RWPE1 (cell line): ENCODE measurements around the gene ZSWIM3.

Experiments used
- CTCF ChIA-PET: fragments of 350-600 bp; sonication (Branson Sonifier 250); formaldehyde crosslinking; extraction: SDS; loops from one replicate; lab custom pipeline; 2021; lab: Yijun Ruan, JAX
- POLR2A ChIA-PET: fragments of 400-600 bp; formaldehyde crosslinking; extraction: SDS; loops from one replicate; lab custom pipeline; 2020; ENCODE audit warnings: antibody characterized with exemption; ENCODE audit not compliant: low non-redundant PET; lab: Yijun Ruan, JAX
- DNase-seq: peaks from one replicate; pipeline ENCODE4 v3.0.0; 2012; ENCODE audit warnings: low spot score
- H3K27ac ChIP-seq: fragments of 450-650 bp; 2 replicates; pipeline ENCODE4 v1.5.1; 2017
- TF ChIP-seq, protein P1 (sequence below): fragments of 450-650 bp; conservative IDR thresholded peaks from 2 replicates; pipeline ENCODE4 v1.5.1; 2017; ENCODE audit warnings: low read depth, mild to moderate bottlenecking

Gene ZSWIM3

DNA sequence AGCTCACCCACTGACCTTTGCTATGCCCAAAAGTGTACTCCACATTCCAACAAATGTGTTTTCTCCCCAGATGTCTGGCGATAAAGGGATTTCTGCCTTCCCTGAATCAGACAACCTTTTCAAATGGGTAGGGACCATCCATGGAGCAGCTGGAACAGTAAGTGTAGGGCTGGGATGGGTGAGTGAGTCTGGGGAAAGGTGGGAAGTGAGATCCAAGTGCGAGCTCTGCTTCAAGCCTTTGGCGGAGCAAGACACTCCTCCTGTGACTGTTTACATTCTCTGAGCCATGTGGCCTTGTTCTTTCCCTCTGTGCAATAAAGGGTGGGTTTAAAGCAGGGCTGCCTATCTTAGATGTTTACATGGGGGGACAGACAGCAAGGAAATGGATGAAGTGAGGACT is 43.1 kb upstream of the ZSWIM3 start:
- ChIA-PET CTCF (interaction anchor here (0.7 kb wide), 1 partner anchor 743 kb away, joined by 4 read pairs; no protein-coding TSS in a partner anchor), POLR2A (interaction anchor here (0.8 kb wide), 1 partner anchor 15 kb away, joined by 3 read pairs; no protein-coding TSS in a partner anchor)
- no peak for DNase-seq
- TF ChIP-seq, protein P1, sequence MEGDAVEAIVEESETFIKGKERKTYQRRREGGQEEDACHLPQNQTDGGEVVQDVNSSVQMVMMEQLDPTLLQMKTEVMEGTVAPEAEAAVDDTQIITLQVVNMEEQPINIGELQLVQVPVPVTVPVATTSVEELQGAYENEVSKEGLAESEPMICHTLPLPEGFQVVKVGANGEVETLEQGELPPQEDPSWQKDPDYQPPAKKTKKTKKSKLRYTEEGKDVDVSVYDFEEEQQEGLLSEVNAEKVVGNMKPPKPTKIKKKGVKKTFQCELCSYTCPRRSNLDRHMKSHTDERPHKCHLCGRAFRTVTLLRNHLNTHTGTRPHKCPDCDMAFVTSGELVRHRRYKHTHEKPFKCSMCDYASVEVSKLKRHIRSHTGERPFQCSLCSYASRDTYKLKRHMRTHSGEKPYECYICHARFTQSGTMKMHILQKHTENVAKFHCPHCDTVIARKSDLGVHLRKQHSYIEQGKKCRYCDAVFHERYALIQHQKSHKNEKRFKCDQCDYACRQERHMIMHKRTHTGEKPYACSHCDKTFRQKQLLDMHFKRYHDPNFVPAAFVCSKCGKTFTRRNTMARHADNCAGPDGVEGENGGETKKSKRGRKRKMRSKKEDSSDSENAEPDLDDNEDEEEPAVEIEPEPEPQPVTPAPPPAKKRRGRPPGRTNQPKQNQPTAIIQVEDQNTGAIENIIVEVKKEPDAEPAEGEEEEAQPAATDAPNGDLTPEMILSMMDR = no peak
- peak overlapping the region; percentile 60 for H3K27ac ChIP-seq

DNA sequence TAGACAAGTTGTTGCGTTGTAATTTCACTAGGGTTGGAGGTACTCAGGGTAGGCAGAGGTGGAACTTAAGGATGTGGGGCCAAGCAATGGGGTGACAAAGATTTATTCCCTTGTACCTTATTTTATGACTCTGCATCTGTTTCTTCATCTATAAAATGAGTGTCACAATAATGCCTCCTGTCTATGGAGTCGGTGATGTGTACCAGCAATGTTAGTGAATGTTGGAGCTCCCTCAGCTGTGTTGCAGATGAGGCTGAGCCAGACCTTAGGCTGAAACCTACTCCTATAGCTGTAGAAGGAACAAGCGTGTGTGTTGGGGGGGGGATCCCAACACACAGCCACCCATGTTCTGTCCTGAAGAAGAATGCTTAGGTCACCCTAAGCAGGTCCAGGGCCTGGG is 40.5 kb upstream of the ZSWIM3 start:
- CTCF ChIA-PET = interaction anchor here (0.5 to 0.6 kb wide), 2 partner anchors 12 to 141 kb away, joined by 3 read pairs; no protein-coding TSS in a partner anchor
- TF ChIP-seq, protein P1 = no peak
- no peak for DNase-seq
- H3K27ac ChIP-seq = peak overlapping the region; percentile 67
- POLR2A ChIA-PET = no interaction called here

DNA sequence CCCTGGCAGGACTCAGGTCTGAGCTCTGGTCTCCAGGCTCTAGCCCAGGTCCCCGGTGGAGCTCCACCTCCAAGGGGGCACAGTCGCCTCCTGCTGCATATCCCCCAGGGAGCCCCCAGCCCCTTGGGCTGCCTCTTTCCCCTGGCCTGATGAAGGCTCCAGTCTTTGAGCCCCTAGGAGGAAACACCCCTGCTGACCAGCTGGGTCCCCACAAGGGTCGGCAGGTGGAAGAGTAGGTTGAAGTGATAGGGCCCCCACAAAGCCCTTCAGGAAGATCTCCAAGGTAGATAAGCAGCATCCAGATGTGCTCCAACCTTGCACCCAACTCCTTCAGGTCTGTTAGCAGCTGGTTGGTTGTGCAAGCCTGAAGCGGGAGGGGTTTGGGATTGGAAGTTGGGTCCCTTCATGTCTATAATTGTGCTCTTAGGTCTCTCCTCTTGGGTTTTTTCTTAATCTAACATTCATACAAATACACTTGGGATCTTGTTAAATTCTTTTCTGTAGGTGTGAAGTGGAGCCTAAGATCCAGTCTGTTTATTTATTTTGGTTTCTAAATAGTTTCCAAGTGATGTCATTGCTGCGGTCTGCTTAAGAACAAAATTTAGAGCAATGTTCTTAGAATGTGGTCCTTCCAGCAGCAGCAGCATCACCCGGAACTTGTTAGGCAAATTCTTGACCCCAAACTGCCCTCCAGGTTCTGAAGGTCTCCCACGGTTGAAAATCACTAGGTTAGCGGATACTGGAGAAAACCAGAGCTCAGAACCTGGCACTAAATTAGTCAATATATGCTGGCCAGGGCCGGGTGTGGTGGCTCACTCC is 39.8 kb upstream of the ZSWIM3 start:
- peak overlapping the region; percentile 67 for H3K27ac ChIP-seq
- POLR2A ChIA-PET = interaction anchor here (0.8 kb wide), 1 partner anchor 563 kb away, joined by 4 read pairs; no protein-coding TSS in a partner anchor
- peak; percentile 57 for DNase-seq
- TF ChIP-seq, protein P1 = no peak
- CTCF ChIA-PET = interaction anchor here (0.5 to 0.6 kb wide), 2 partner anchors 13 to 141 kb away, joined by 3 read pairs; no protein-coding TSS in a partner anchor

DNA sequence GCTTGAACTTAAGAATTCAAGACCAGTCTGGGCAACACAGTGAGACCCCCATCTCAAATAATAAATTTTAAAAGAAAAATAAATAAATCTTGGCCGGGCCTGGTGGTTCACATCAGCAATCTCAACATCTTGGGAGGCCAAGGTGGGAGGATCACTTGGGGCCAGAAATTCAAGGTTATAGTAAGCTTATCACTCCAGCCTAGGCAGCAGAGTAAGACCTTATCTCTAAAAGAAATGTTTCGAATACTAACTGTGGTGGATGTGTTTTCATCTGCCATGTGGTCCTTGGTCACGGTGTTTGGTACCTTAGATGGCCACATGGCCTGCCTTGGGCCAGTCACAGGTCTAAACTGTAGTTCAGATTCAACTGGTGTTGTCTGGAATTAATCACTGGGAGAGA is 39.2 kb upstream of the ZSWIM3 start:
- TF ChIP-seq, protein P1 = no peak
- ChIA-PET CTCF (interaction anchor here (0.8 to 1.1 kb wide), 2 partner anchors 47 to 116 kb away, joined by 3 to 4 read pairs; no protein-coding TSS in a partner anchor), POLR2A (interaction anchor here (0.8 kb wide), 1 partner anchor 562 kb away, joined by 4 read pairs; no protein-coding TSS in a partner anchor)
- H3K27ac ChIP-seq = peak overlapping the region; percentile 67
- DNase-seq = no peak

DNA sequence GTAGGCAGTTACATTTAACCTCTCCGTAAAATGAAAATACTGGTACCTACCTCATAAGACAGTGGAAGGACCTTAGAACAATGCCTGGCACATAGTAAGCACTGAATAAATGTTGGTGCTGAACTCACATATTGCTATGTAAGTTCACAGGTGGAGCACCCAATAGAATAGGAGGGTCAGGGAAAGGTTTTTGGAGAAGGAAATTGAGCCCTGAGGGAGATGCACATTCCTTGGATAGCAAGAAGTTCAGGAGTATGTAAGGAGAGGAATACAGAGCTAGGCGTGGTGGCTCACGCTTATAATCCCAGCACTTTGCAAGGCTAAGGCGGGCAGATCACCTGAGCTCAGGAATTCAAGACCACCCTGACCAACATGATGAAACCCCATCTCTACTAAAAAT is 37.9 kb upstream of the ZSWIM3 start:
- DNase-seq = no peak
- POLR2A ChIA-PET = no interaction called here
- CTCF ChIA-PET = interaction anchor here (0.6 to 1.1 kb wide), 5 partner anchors 9 to 802 kb away, joined by 3 to 5 read pairs (median 4); no protein-coding TSS in a partner anchor
- TF ChIP-seq, protein P1 = no peak
- no peak overlapping the region for H3K27ac ChIP-seq

DNA sequence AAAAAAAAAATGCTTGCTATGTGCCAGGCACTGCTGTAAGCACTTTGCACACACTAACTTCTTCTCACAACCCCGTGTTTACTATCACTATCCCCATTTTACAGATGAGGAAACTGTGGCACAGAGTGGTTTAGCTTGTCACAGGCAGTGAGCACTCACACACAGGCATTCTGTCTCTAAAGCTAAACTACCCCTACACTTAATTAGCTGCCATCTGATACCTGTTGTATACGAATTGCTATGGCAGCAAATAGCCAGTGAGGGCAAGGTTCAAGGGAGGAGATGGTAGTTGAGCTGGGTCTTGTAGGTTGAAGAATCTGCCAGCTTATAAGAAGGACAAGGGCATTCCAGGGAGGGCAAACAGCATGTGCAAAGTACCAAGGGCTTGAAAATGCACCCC is 35.5 kb upstream of the ZSWIM3 start:
- no peak overlapping the region for H3K27ac ChIP-seq
- POLR2A ChIA-PET = interaction anchor here (0.5 kb wide), 1 partner anchor 34 kb away, joined by 4 read pairs; no protein-coding TSS in a partner anchor
- CTCF ChIA-PET = no interaction called here
- DNase-seq = no peak
- TF ChIP-seq, protein P1 = no peak
